H54 (cell line): ENCODE data around the gene HKDC1.
"Not testable (repeated sequence)": the region's sequence is repeated elsewhere in the genome, so short reads cannot be mapped to it uniquely, and the experiment has no call there.

Experiments
- DNase-seq: peaks from one replicate; pipeline ENCODE4 v3.0.0; 2011; ENCODE audit warnings: low spot score, mixed read lengths; ENCODE audit not compliant: insufficient read length
- FAIRE-seq: peaks from 3 replicates; lab custom pipeline; 2011; peaks lifted over from hg19 to GRCh38; lab: Jason Lieb, UNC
- POLR2A ChIP-seq: IDR thresholded peaks from 2 replicates; pipeline ENCODE4 v1.6.1; 2011; ENCODE audit warnings: low read depth, mild to moderate bottlenecking, low read length

Gene HKDC1

DNA sequence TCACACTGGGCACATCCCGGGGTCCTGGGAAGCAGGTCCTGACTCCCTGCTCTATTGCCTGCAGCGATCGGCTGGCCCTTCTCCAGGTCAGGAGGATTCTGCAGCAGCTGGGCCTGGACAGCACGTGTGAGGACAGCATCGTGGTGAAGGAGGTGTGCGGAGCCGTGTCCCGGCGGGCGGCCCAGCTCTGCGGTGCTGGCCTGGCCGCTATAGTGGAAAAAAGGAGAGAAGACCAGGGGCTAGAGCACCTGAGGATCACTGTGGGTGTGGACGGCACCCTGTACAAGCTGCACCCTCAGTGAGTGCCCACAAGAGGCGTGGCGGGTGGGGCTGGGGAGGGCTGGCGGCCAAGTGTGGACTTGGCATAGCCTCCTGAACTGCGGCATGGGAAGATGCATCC is 45.4 kb downstream of the HKDC1 start:
- DNase-seq: no peak
- no peak for FAIRE-seq
- no peak for TF ChIP-seq POLR2A

DNA sequence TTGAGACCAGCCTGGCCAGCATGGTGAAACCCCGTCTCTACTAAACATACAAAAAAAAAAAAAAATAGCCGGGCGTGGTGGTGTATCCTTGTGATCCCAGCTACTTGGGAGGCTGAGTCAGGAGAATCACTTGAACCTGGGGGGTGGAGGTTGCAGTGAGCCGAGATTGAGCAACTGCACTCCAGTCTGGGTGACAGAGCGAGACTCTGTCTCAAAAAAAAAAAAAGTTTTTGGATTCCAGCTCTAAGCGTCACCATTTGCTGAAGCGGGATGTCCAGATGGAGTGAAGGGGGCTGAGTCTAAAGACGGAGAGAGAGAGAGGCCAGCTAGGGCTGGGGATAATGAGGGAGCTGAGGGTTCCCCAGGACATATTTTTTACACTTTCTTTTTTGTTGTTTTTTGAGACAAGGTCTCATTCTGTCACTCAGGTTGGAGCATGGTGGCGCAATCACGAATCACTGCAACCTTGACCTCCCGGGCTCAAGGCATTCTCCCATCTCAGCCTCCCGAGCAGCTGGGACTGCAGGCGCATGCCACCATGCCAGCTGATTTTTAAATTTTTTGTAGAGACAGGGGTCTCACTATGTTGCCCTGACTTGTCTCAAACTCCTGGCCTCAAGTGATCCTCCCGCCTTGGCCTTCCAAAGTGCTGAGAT is 48.8 kb downstream of the HKDC1 start:
- FAIRE-seq (no peak), DNase-seq (no peak)
- TF ChIP-seq POLR2A: no peak

GRCh38 chr10:69269761-69270160 is 49.6 kb downstream of the HKDC1 start:
- no peak for TF ChIP-seq POLR2A
- DNase-seq (no peak), FAIRE-seq (no peak)

DNA sequence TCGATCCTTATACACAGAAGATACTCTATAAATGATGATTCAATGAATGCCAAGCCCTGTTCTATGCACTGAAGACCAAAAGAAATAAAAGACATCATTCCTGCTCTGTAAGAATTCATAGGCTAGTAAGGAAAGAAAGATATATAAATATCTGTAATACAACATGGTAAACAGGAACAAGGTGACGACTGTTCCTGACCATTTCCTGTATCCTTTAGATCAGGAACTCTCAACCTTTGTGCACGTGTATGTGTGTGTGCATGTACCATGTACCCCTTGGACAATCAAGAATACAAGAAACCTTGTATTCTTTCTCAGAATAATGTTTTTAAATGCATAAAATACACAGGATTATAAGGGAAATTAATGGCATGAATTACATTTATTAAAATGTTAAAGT is 50.9 kb downstream of the HKDC1 start:
- DNase-seq: no peak
- TF ChIP-seq POLR2A: no peak
- no peak for FAIRE-seq

DNA sequence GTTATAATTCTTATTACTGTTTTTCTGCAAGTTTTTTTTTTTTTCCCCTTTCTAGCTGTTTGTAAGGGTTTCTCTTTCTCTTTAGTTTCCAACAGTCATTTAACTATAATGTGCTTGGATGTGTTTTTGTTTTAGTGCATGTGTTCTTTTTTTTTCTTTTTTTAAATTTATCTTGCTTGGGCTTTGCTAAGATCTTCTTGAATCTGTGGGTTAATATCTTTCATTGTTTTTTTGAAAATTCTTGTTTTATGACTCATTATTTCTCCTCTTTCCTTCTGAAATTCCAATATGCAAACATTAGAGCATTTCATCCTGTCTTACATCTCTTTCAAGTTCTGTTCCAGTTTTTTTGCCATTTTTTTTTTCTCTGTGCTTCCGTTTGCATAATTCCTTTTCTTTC is 52.5 kb downstream of the HKDC1 start:
- no peak for FAIRE-seq
- no peak for DNase-seq
- TF ChIP-seq POLR2A: no peak

DNA sequence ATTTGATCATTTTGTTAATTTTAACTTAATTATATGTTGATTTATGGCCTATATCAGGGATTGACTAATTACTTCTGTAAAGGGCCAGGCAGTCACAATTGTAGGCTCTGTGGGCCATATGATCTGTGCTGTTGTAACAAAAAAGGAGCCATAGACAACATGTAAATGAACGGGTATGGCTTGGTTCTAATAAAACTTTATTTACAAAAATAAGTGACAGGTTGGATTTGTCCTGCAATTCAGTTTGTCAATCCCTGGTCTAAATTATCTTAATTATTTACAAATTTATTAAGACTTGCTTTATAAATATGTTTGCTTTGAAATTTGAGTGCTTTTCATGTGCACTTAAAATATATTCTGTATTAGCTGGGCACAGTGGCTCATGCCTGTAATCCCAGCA is 55.3 kb downstream of the HKDC1 start:
- no peak for DNase-seq
- no peak for TF ChIP-seq POLR2A
- no peak for FAIRE-seq

GRCh38 chr10:69276503-69276902 is 56.4 kb downstream of the HKDC1 start:
- TF ChIP-seq POLR2A: no peak
- FAIRE-seq (no peak), DNase-seq (no peak)

DNA sequence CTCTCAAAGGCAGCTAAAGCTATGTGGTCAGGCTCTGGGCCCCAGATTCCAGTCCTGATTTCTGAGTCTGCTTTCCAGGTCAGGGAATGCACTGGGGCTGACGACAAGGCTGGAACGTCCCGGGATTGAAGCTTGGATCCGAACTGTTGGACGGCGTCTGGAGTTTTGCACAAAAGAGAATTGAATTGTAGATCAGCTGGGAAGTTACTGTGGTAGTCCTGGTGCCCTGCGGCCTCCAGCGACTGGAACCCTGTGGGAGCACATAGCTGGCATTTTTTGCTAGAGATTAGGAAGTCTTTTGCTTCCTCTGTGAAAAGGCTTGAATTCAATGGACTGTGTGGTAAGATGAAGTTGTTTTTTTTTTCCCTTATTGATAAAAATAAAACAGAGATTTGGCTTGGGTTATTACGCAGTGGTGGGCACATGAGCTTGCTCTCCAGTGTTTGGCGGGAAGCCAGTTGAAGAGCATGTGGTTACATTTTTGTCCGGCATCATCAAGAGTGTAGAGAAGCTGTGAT is 58.4 kb downstream of the HKDC1 start, which contains the start of gene HK1:
HK1 (plus strand) TSS at position 51 of the 518 bp plus-strand sequence.
- DNase-seq: no peak
- FAIRE-seq: no peak
- no peak for TF ChIP-seq POLR2A

DNA sequence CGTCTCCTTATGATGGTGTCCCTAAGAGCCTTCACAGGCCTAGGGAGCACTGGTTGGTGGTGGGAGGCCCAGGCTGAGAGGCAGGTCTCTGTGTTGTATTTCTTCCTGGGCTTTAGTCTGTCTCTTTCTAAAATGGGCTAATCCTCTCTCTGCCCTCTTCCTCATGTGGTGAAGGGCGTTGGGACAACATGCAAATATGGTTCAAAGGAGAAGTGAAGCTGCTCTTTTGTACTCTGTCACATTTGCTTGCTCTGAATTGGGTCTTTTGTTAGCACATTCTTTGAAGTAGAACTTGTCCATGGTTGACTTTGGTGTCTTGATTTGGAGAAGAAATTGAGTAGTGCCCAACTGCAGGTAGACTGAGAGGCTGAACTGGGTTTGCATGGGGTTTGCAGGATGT is 59.0 kb downstream of the HKDC1 start:
- FAIRE-seq (no peak), DNase-seq (no peak)
- TF ChIP-seq POLR2A: no peak

GRCh38 chr10:69281507-69282413 is 61.6 kb downstream of the HKDC1 start:
- FAIRE-seq: no peak
- TF ChIP-seq POLR2A: no peak
- DNase-seq: no peak

- not testable (repeated sequence) for FAIRE-seq, DNase-seq
Observed at GRCh38 chr10:69284402-69284801, 64.3 kb downstream of the HKDC1 start.

DNA sequence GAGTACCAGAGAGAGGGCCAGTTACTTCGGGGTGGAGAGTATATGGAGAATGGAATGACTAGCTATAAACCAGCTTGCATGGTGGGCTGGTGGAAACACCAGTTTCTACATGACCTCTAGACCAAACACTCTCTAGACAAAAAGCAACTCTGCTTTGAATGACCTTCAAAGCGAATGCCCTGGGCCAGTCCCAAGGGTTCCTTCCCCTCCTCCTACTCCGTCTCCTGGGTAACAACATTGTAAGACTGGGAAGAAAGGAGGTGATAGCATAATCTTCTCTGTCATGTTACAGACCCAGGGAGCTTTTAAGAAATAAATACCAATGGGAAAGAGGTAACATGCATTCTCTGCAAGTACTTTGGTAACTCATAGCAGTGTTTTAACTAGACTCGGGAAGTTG is 65.6 kb downstream of the HKDC1 start:
- no peak for TF ChIP-seq POLR2A
- FAIRE-seq (no peak), DNase-seq (no peak)

DNA sequence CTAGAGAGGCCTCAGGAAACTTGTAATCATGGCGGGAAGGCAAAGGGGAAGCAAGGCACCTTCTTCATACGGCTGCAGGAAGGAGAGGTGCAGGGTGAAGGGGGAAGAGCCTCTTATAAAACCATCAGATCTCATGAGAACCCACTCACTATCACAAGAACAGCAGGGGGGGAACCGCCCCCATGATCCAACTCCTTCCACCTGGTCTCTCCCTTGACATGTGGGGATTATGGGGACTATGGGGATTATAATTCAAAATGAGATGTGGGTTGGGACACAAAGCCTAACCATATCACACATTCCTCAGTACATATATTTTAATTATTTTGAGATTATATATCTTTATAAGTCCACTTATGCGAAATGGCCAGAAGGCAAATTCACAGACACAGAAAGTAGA is 67.0 kb downstream of the HKDC1 start:
- DNase-seq (no peak), FAIRE-seq (no peak)
- no peak for TF ChIP-seq POLR2A

DNA sequence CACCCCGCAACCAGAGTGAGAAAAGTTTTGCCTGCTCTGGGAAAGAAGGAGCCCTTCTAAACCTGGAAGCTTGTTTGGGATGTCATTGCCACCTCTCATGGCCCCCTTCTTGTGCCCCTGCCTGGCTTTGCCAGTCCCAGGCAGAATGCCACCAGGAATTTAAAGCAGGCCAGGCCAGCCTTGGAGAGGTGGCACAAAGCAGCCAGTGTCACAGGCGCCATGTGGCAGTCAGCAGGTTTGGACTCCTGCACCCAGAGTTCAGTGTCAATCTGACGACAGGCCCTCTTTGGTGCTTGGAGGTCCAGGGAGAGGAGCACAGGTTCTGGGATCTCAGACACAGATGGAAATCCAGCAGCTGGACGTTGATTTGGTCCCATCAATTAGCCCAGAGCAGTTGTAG is 70.9 kb downstream of the HKDC1 start:
- TF ChIP-seq POLR2A: no peak
- no peak for DNase-seq
- FAIRE-seq: no peak
